GM21717 (cell line): ENCODE results near the gene STAT5A.
"Not testable (repeated sequence)": the region's sequence is repeated elsewhere in the genome, so short reads cannot be mapped to it uniquely, and the experiment has no call there.

Experiments
- ATAC-seq: cut with Tn5 transposase; IDR thresholded peaks from one replicate; pipeline ENCODE4 v1.9.1; 2021; ENCODE audit warnings: mild to moderate bottlenecking, moderate library complexity; ENCODE audit not compliant: unreplicated experiment

STAT5A gene

DNA sequence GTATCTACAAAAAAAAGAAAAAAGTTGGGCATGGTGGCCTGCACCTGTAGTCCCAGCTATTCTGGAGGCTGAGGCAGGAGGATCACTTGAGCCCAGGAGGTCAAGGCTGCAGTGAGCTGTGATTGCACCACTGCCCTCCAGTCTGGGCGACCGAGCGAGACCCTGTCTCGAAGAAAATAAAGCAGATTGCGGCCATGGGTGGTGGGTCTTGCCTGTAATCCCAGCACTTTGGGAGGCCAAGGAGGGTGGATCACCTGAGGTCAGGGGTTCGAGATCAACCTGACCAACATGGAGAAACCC, 16.7 kb downstream of the STAT5A start:
- not testable (repeated sequence) for ATAC-seq

DNA sequence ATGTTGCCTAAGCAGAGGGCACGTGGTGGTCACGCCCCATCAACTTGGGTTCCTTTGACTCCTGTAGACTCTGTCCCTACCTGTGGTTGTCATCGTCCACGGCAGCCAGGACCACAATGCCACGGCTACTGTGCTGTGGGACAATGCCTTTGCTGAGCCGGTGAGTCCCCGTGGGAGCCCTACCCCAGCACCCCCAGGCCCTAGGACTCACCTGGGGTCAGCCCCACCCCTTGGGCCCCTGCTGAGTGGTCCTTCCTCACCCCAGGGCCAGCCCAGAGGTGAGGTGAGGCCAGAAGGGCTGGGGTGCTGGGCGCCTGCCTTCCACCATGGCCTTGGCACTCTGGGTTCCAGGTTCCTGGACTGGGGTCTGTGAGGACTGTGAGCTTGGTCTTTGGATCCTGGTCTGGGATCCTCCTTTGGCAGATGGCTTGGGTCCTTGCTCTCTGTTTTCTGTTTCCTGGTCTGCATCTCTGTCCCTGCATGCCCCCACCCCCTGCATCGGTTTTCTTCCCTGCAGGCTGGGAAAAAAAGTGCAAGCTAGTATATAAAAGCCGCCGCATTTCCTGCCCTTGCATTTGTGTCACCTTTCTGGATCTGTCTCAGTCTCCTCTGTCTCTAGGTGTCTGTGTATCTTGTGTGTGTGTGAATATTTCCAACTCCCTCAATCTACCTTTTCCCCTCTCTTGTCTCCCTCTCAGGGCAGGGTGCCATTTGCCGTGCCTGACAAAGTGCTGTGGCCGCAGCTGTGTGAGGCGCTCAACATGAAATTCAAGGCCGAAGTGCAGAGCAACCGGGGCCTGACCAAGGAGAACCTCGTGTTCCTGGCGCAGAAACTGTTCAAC, 17.5 kb downstream of the STAT5A start:
- ATAC-seq: no peak

DNA sequence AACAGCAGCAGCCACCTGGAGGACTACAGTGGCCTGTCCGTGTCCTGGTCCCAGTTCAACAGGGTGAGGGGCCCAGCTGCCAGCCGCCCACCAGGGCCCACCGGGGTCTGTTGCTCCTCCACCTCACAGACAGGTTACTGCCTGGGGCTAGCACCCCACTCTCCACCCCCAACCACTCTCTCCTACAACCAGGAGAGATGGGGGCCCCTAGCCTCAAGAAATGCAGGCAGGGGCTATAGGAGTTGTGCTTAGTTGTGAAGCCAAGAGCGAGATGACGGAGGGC, 18.0 kb downstream of the STAT5A start:
- no peak for ATAC-seq

DNA sequence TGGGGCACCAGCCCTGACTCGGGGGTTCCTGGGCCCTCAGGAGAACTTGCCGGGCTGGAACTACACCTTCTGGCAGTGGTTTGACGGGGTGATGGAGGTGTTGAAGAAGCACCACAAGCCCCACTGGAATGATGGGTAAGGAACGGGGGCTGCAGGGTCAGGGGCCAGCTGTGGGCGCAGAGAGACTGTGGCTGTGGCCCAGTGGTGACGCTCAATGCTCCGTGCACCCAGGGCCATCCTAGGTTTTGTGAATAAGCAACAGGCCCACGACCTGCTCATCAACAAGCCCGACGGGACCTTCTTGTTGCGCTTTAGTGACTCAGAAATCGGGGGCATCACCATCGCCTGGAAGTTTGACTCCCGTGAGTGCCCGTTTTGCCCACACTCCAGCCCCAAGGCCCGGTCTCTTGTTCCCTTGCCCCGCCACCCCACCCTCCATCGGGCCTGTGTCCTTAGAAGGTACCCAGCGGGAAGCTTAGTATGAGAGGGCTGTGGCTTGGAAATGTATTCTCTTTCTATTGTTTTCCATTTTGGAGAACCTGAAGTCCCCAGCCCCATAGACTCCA, 19.1 kb downstream of the STAT5A start:
- no peak for ATAC-seq

DNA sequence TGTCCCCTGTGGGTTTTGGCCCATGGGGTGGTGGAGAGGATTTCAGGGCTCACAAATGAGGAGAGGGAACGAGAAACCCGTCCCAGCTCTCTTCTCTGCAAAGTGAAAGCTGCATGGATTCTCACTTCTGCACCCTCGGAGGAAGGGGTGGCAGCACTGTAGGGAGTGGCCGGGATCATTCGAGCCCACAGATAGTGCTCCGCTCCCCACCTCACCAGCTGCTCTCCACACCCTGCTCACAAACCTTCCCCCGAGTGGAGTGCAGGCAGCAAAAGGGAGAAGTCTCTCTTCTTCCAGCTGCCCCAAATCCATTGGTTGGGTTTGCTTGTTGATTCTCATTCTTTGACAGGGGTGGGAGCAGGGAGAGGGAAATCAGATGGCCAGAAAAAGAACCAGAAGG, 20.1 kb downstream of the STAT5A start:
- no peak for ATAC-seq

DNA sequence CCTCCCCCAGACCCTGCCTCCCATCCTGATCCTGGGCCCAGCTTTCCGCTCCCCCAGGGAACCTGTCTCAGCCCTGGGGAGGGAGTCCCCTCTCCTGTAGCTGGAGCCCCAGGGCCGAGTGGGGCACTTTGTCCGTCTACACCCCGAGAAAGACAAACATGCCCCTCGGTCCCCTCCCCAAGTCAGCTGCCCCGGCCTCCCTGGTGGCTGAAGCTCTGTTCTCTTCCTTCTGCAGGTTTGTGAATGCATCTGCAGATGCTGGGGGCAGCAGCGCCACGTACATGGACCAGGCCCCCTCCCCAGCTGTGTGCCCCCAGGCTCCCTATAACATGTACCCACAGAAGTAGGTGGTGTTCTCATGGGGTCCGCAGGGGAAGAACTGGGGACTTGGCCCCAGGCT, 20.8 kb downstream of the STAT5A start:
- no peak for ATAC-seq

DNA sequence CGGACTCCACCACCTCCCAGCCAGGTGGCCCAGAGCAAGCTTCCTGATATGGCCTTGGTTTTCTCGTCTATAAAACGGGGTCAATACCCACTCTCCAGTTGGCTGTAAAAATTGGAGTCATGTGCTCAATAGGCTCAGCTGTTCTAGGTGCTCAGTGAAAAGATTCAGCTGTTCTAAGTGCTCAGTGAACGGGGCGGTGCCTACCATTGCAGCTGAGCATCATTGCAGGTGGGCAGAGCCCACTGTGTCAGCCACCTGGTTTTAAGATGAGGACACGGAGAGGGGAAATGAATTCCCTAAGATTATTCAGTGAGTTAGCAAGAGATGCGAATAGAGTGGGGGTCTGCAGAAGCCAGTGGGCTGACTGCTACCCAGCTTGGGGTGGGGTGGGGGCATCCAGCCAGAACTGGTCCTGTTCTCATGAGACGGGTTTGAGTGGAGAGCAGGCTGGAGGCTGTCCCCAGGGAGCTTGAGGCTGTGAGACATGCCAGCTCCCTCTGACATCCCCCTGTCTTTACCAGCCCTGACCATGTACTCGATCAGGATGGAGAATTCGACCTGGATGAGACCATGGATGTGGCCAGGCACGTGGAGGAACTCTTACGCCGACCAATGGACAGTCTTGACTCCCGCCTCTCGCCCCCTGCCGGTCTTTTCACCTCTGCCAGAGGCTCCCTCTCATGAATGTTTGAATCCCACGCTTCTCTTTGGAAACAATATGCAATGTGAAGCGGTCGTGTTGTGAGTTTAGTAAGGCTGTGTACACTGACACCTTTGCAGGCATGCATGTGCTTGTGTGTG, 21.9 kb downstream of the STAT5A start:
- ATAC-seq: no peak

DNA sequence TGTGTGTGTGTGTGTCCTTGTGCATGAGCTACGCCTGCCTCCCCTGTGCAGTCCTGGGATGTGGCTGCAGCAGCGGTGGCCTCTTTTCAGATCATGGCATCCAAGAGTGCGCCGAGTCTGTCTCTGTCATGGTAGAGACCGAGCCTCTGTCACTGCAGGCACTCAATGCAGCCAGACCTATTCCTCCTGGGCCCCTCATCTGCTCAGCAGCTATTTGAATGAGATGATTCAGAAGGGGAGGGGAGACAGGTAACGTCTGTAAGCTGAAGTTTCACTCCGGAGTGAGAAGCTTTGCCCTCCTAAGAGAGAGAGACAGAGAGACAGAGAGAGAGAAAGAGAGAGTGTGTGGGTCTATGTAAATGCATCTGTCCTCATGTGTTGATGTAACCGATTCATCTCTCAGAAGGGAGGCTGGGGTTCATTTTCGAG, 22.5 kb downstream of the STAT5A start:
- no peak for ATAC-seq

DNA sequence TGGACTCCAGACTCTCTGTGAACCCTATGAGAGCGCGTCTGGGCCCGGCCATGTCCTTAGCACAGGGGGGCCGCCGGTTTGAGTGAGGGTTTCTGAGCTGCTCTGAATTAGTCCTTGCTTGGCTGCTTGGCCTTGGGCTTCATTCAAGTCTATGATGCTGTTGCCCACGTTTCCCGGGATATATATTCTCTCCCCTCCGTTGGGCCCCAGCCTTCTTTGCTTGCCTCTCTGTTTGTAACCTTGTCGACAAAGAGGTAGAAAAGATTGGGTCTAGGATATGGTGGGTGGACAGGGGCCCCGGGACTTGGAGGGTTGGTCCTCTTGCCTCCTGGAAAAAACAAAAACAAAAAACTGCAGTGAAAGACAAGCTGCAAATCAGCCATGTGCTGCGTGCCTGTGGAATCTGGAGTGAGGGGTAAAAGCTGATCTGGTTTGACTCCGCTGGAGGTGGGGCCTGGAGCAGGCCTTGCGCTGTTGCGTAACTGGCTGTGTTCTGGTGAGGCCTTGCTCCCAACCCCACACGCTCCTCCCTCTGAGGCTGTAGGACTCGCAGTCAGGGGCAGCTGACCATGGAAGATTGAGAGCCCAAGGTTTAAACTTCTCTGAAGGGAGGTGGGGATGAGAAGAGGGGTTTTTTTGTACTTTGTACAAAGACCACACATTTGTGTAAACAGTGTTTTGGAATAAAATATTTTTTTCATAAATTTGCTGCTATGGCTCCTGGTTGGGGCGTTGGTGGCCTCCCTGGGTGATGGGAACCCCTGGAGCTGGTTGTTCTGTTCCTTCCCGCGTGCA, 23.1 kb downstream of the STAT5A start:
- ATAC-seq: no peak

DNA sequence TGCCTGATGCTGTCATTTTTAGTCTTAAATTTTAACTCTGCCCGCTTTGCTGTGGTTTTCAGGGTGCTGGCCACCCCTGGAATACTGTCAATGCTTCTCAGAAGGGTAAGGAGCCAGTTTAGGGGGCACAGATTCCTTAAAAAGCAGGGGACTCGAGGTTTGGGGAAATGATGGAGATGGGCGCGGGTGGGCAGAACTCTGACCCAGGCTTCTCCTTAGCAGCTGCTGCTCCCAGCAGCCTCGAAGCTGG, 23.7 kb downstream of the STAT5A start:
- no peak for ATAC-seq

DNA sequence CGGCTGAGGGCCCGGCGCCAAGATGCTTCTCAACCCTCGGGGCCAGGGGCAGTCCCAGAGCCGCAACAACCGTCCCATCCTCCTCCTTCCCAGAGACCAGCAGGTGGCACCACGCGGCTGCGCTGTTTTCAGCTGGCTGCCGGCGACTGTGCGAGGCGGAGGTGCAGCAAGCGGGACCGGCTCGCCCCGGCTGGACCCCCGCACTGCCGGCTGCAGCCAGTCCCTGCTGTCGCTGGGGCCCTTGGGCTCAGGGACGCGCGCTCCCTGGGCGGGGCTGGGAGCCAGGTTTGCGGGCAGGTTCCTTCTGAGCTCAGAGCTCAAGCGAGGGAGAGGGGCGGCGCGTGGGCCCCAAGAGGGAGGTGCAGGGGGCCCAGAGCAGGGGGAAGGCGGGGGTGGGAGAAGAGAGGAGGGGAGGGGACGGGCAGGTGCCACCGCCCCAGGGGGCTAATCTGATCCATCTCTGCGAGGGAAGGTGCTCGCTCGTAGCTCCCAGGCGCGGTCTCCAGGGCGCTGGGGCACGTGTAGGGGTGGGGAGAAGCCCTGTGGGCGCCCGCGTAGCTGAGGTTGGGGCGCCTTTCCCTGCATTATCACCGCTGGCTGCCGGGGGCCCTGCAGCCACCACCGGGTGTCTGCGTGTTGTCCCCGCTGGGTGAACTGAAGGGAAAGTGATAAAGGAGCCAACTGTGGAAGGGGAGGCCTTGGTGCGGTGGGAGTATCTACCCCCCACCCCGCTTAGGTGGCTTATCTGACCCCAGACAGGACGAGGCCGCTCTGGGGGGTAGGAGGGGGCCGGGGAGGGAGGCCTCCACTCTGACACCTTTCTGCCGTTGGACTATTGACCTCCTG, 24.2 kb downstream of the STAT5A start:
- ATAC-seq: no peak

DNA sequence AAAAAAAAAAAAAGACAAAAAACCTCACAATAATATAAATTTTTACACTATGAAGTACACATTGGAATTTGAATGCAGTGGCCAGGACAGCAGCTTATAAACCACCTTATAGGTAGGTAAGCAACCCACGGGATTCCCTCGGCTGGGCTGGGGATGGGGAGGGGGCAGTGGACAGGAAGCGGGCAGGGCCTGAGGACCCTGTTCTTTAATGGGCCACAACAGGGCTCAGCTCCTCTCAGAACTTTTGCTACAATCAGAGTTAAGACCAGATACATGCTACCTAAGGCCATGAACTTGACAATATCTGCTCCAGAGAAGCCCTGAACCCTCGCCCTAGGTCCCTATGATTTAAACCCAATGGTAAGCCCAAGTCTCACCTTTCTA, 25.1 kb downstream of the STAT5A start:
- ATAC-seq: no peak

DNA sequence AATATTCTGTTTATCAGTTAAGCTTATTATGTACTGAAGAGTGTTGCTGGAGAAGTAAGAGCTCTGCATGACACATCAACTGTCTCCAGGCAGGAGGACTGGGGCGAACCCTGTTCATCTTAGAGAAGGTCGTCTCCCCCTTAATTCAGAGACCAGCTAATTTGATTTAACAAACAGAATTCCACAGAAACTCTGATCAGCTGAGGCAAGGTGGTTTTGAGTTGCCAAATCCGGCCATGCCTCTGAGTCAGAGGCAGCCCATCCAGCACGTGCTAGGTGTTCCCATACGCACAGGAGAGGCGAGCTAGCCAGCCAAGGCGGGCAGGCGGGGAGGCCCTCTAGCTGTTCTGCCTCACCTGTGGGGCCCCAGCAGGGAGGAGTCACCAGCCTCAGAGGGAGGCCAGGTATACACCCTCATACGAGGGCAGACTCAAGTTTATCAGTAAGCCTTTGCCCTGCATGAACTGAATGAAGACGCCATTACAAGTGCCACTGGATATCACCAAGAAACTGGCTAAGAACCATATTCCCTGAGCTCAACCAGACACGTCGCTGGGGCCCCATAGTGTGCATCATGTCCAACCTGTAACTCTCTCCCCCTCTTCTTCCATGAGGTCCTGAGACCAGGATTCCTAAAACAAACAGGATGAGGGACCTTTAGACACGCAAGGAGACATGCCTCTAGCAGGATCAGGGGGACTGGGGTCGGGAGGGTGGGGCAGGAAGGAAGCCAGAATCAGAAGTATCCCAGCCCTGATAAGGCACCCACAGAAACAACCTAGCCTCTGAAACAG, 25.7 kb downstream of the STAT5A start:
- ATAC-seq: no peak

DNA sequence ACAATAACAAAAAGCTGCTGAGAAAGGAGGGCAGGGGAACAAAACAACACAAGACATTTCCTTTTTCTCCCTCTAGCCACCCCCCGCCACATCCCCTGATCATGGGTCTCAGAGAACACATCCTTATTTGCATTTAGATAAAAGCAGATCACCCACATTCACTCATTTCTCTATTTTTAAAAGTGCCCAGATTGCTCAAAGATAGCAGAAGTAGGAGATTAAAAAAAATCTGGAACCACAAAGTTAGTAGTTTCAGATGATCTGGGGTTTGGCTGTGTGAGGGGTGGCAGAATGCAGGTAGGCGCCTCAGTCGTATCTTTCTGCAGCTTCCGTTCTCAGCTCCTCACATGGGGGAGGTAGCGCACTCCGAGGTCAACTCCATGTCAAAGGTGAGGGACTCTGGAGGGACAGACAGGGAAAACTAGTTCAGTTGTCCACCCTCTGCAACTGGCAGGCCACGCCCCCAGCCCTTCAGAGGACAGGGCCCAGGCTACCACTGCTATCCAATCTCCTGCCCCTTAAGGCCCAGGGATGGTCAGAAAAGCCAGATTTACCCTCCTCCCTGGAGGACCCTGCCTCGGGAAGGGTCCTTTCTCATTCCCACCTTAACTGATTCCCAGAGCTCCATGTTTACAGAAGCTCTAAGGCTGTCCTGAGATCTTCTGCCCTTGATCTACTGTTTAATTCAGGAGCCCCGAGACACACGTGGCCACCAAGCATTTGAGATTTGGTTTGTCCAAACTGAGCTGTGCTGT, 27.3 kb downstream of the STAT5A start:
- ATAC-seq: no peak

DNA sequence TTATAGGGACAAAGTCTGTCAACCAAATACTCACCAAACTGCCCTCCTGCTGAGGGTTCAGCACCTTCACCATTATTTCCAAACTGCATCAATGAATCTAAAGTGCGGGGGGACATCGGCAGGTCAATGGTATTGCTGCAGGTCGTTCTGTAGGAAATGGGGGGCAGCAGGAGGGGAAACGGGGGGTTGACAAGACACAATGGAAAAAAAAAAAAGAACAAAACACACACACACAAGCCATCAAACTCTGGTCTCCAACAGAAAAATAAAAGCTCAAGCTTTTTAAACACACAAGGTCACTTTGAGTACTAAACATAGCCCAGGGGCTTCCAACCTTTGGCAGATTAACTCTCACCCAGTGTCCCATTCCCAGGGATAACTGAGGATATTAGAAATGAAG, 28.5 kb downstream of the STAT5A start:
- no peak for ATAC-seq

DNA sequence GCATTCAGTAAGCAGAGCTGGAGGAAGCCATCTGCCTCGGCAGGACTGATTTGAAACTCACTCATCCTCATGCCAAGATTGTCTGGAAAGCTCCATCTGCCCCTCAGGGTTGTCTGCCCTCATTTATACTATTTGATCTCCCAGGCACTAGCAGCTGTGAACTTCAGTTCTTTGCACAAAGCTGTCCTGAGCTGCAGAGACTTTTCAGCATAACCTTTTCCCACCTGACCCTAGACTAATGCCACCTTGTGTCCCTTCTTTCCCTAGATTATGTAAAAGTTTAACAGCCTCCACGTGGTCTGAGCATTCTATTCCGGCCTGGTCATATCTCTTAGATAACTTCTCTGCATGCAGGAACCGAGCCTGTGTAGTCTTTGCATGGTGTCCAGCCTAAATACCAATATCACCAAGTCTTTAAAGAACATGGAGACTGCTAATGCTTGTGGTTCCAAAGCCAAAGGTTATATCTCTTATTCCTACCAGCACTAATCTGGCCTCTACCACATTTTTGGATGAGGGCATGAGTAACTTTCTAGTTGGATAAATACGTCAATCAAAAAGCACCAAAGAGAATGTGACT, 29.1 kb downstream of the STAT5A start:
- no peak for ATAC-seq

DNA sequence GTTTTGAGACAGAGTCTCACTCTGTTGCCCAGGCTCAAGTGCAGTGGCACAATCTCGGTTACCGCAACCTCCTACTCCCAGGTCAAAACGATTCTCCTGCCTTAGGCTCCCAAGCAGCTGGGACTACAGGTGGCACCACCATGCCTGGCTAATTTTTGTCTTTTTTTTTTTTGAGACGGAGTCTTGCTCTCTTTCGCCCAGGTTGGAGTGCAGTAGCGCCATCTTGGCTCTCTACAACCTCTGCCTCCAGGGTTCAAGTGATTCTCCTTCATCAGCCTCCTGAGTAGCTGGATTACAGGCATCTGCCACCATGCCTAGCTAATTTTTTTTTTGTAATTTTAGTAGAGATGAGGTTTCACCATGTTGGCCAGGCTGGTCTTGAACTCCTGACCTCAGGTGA, 29.7 kb downstream of the STAT5A start:
- ATAC-seq: not testable (repeated sequence)

DNA sequence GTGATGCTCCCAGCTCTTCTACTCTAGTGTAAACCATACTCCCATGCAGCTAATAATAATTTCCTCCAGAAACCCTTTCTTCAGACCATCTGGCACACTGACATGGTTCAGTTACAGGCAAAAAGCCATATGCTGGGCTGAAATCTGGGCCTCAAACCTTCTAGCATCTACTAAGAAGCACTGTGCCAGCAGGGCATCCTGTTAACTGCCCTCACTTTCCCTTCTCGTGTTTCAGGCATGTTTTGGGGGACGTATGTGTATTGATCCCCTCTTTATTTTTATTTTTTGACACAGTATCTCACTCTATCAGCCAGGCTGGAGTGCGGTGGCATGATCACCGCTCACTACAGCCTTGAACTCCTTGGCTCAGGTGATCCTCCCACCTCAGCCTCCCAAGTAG, 33.3 kb downstream of the STAT5A start:
- no peak for ATAC-seq
